Measurements from ENCODE around the gene UVSSA.
"Not testable (repeated sequence)": the region's sequence is repeated elsewhere in the genome, so short reads cannot be mapped to it uniquely, and the experiment has no call there.

Gene UVSSA

DNA sequence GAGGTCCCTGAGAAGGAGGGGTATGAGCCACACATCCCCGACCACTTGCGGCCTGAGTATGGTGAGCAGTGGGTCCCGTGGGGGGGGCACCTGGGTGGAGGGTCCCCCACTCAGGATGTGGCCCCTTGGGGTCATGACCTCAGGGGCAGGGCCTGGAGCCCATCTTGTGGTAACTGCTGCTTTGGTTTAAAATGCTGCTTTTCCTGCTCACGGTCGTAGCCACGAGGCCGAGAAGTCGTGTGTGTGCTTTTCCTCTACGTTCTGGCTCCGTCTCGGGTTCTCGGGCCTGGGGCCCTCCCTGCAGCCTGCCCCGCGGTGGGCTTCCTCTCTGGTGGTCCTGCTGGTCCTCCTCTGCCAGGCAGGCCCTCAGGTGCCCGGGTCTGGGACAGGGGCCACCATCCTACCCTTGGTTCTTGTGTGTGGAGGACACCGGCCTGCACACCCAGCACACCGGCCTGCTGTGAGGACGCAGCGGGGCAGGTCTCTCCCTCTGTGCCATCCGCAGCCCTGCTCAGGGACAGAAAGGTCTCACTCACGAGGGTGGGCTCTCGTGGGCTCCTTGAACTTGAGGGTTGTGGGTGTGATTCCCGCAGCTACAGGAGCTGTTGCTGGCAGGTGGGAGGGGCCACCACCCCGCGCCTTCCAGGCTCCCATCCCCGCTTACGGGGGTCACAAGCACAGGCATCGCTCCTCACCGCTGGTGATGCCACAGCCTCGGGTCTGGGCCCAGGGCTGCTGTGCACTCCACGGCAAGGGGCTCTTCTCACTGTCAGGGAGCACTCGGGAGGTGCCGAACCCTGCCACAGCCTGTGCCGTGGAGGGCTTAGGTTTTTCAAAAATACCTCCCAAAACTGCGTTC, 19.6 kb downstream of the UVSSA start:
- H3K27me3 ChIP-seq (ENCODE audit: control insufficient read depth, insufficient read depth, low read length) = no peaks in the 10 kb centered on the region
- no peaks in the 10 kb centered on the region for H3K4me1 ChIP-seq (ENCODE audit: control insufficient read depth, insufficient read depth, low read length)
- H3K9ac ChIP-seq (ENCODE audit: low read depth, low read length) = no peak overlapping the region
- H3K4me3 ChIP-seq (ENCODE audit: low read depth, low read length) = no peak overlapping the region
- H3K9me3 ChIP-seq (ENCODE audit: control insufficient read depth, insufficient read depth, low read length) = no peaks in the 10 kb centered on the region
- H3K36me3 ChIP-seq (ENCODE audit: control insufficient read depth, insufficient read depth, low read length) = peaks cover 9% of the 10 kb centered on the region

DNA sequence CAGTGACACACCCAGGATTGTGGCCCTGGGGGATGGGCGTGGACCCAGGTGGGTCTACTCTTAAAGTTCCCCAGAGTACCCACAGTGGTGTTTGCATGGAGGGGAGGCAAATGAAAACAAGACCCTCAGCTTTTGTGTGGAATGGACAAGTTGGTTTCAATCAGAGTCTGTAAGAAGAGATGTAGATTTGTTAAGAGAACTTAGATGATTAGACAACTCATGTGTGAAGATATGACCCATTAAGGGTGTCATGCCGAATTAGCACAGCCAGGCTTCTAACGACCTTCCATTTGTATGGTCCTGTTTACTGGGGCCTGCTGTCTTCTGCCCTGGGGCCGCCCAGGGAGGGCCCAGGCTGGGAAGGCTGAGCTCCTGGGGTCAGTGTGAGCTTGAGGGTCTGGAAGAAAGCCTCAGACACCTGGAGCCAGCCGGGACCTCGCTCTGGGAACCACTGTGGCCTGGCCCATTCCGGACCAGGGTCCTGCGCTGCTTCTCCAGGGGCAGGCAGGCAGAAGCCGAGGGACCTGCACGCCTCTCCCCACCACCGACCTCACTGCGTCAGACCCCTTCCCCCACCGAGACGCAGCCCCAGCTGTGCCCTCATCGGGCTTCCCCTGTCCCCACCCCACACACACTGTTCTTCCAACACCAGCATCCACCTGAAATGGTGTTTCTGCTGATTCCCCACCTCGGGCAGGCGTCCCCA, 20.4 kb downstream of the UVSSA start:
- Histone ChIP-seq H3K27me3 (ENCODE audit: control insufficient read depth, insufficient read depth, low read length) (no peaks in the 10 kb centered on the region), H3K36me3 (ENCODE audit: control insufficient read depth, insufficient read depth, low read length) (peaks cover 12% of the 10 kb centered on the region), H3K4me1 (ENCODE audit: control insufficient read depth, insufficient read depth, low read length) (no peaks in the 10 kb centered on the region), H3K4me3 (ENCODE audit: low read depth, low read length) (no peak overlapping the region), H3K9ac (ENCODE audit: low read depth, low read length) (no peak overlapping the region), H3K9me3 (ENCODE audit: control insufficient read depth, insufficient read depth, low read length) (no peaks in the 10 kb centered on the region)

DNA sequence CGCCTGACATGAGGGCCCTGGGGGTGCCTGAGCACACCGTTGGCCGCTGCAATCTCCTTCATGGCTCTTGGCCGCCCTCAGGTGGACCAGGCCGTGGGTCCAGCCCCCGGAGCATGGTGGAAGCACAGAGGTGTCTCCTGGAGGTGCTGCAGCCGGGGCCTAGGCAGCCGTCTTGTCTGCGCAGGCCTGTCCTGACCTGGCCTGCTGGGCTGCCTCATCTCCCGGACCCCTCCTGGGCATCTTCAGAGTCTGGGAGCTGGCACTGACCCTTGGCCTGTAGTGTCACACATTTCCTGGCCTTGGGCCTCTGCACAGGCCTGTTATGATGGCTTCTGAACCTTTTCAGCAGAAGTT, 20.9 kb downstream of the UVSSA start:
- Histone ChIP-seq H3K27me3 (ENCODE audit: control insufficient read depth, insufficient read depth, low read length) (no peaks in the 10 kb centered on the region), H3K9me3 (ENCODE audit: control insufficient read depth, insufficient read depth, low read length) (no peaks in the 10 kb centered on the region), H3K9ac (ENCODE audit: low read depth, low read length) (no peak overlapping the region), H3K4me1 (ENCODE audit: control insufficient read depth, insufficient read depth, low read length) (no peaks in the 10 kb centered on the region), H3K36me3 (ENCODE audit: control insufficient read depth, insufficient read depth, low read length) (peaks cover 10% of the 10 kb centered on the region), H3K4me3 (ENCODE audit: low read depth, low read length) (no peak overlapping the region)

DNA sequence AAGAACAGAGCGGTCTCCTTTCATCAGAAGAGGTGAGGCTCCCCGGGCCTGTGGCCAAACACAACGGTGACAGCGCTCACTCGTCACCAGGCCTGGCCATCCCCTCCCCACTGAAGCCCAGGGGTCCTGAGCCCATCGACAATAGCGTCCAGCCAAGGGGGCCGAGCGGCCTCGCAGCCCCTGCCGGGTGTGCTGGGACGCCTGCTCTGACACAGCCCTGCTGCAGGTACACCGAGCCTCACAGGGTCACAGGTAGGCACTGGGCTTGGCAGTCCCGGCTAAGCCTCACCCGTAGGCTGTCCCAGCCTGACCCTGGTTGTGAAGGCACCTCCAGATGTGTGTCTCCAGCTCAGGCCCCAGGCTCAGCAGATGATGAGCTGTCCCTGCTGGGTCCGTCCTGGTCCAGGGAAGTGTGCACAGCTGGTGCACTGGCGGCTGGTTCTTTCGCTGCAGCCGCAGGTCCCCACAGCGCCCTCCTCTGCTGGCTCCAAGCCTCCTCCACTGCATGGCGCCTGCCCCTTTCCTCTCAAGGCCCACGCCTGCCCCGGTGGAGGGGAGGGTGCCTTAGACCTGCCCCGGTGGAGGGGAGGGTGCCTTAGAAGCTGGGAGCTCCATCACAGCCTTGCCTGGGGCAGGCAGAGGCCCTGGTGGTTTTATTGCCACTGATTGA, 21.5 kb downstream of the UVSSA start:
- no peaks in the 10 kb centered on the region for H3K4me1 ChIP-seq (ENCODE audit: control insufficient read depth, insufficient read depth, low read length)

GRCh38 chr4:1369091-1369450, 22.1 kb downstream of the UVSSA start:
- Histone ChIP-seq H3K27me3 (ENCODE audit: control insufficient read depth, insufficient read depth, low read length) (no peaks in the 10 kb centered on the region), H3K9ac (ENCODE audit: low read depth, low read length) (no peak overlapping the region), H3K4me1 (ENCODE audit: control insufficient read depth, insufficient read depth, low read length) (no peaks in the 10 kb centered on the region), H3K9me3 (ENCODE audit: control insufficient read depth, insufficient read depth, low read length) (no peaks in the 10 kb centered on the region), H3K36me3 (ENCODE audit: control insufficient read depth, insufficient read depth, low read length) (peaks cover 10% of the 10 kb centered on the region), H3K4me3 (ENCODE audit: low read depth, low read length) (no peak overlapping the region)

More for the DNA sequence above, 21.5 kb downstream of the UVSSA start:
- H3K36me3 ChIP-seq (ENCODE audit: control insufficient read depth, insufficient read depth, low read length) = peaks cover 10% of the 10 kb centered on the region
- H3K4me3 ChIP-seq (ENCODE audit: low read depth, low read length) = no peak overlapping the region
- no peaks in the 10 kb centered on the region for H3K9me3 ChIP-seq (ENCODE audit: control insufficient read depth, insufficient read depth, low read length)
- no peaks in the 10 kb centered on the region for H3K27me3 ChIP-seq (ENCODE audit: control insufficient read depth, insufficient read depth, low read length)
- no peak overlapping the region for H3K9ac ChIP-seq (ENCODE audit: low read depth, low read length)

DNA sequence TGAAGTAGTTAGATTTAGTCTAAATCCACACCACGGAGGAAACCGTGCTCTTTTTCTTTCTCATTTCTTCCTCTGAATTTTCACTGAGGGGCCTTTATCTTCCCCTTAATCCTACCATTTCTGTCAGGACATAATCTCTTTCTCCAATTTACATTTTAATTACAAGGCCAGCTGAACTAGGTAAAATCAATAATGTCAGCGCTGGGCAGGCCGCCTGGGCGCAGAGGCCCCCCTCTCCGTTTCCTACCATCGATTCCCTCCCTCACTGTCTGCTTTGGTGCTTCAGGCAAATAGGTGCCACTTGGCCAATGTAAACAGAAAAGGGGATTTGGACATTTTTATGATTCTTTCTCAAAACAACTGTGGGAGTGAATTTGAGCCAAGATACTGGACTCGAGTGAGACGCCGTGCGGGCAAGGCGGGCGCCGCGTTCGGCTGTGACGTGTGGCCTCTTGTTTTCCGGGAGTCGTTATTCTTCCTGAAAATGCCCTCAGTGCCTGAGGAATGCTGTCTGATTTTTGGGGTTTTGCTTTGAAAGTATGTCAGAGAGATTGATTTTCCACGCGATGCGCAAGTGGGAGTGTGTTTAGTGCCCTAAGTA, 22.6 kb downstream of the UVSSA start:
- Histone ChIP-seq H3K36me3 (ENCODE audit: control insufficient read depth, insufficient read depth, low read length) (peaks cover 10% of the 10 kb centered on the region), H3K27me3 (ENCODE audit: control insufficient read depth, insufficient read depth, low read length) (no peaks in the 10 kb centered on the region), H3K9ac (ENCODE audit: low read depth, low read length) (no peak overlapping the region), H3K4me1 (ENCODE audit: control insufficient read depth, insufficient read depth, low read length) (no peaks in the 10 kb centered on the region), H3K9me3 (ENCODE audit: control insufficient read depth, insufficient read depth, low read length) (no peaks in the 10 kb centered on the region), H3K4me3 (ENCODE audit: low read depth, low read length) (no peak overlapping the region)

DNA sequence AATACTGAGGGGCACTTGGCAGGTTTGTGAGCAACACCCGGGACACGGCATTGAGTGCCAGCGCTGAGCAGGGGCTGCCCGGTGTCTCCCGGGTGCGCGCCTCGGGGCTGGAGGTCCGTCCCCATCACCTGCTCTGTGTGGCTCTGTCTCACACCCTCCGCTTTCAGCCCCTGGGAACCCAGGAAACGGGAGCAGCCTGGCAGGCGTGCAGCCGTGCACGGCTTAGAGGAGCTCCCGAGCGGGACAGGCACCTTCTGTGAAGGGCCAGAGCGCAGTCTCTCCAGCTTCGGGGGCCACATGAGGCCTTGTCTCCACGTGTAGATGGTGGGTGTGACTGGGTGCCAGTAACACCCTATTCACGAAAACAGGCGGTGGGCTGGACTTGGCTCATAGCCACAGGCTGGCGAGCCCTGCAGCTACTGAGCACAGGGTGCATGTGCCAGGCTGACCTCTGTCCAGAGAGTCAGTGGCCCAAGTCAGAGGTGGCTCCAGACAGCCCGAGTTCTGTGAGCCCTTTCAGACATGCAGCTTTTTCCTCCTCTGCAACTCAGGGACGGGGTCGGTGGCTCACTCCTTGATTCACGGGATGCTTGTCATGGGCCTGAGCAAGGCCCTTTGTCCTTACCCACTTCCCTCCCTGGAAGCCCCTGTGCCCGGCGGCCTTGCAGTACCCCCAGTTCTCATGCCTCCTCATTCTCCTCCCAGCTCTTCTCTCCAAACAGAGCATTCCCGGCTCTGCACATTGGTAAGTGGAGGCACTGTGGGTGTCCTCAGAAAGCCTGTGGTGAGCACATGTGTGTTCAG, 23.5 kb downstream of the UVSSA start:
- no peak overlapping the region for H3K4me3 ChIP-seq (ENCODE audit: low read depth, low read length)
- H3K27me3 ChIP-seq (ENCODE audit: control insufficient read depth, insufficient read depth, low read length) = no peaks in the 10 kb centered on the region
- no peaks in the 10 kb centered on the region for H3K4me1 ChIP-seq (ENCODE audit: control insufficient read depth, insufficient read depth, low read length)
- H3K9ac ChIP-seq (ENCODE audit: low read depth, low read length) = no peak overlapping the region
- H3K36me3 ChIP-seq (ENCODE audit: control insufficient read depth, insufficient read depth, low read length) = peaks cover 12% of the 10 kb centered on the region
- no peaks in the 10 kb centered on the region for H3K9me3 ChIP-seq (ENCODE audit: control insufficient read depth, insufficient read depth, low read length)

DNA sequence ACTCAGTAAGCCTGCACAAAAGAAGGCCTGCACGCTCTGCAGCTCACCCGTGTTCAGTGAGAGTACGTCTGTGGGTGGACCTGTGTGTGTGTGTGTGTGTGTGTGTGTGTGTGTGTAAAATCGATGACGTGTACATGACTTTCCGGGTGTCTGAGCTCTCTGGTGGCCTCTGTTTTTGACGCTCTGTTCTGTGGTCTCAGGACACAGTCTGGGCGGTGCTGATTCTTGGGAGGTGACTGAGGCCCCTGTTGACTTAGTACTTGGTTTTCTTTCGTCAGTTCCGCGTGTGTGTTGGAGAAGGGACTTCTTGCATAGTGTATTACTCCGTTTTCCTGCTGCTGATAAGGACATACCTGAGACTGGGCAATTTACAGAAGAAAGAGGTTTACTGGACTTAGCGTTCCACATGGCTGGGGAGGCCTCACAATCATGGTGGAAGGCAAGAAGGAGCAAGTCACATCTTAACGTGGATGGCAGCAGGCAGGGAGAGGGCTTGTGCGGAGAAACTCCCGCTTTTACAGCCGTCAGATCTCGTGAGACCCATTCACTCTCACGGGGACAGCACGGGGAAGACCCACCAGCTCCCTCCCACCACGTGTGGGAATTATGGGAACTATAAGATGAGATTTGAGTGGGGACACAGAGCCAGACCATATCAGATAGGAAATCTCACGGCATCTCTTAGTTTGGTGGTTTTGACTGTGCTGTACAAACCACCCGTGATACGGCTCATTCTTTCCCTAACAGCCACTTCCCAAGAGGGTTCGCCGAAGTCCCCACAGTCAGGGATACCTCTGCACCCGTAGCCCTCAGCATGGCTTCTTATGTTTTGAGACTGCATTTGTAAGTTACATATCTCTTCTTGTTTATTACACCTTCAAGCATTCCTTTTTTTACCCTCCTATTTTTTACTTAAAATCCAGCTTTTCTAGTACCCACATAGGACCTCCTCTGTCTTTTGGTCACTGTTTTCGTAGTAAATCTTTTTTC, 24.5 kb downstream of the UVSSA start:
- no peaks in the 10 kb centered on the region for H3K4me1 ChIP-seq (ENCODE audit: control insufficient read depth, insufficient read depth, low read length)
- H3K4me3 ChIP-seq (ENCODE audit: low read depth, low read length) = no peak overlapping the region
- no peak overlapping the region for H3K9ac ChIP-seq (ENCODE audit: low read depth, low read length)
- H3K36me3 ChIP-seq (ENCODE audit: control insufficient read depth, insufficient read depth, low read length) = peaks cover 15% of the 10 kb centered on the region
- no peaks in the 10 kb centered on the region for H3K9me3 ChIP-seq (ENCODE audit: control insufficient read depth, insufficient read depth, low read length)
- H3K27me3 ChIP-seq (ENCODE audit: control insufficient read depth, insufficient read depth, low read length) = no peaks in the 10 kb centered on the region

DNA sequence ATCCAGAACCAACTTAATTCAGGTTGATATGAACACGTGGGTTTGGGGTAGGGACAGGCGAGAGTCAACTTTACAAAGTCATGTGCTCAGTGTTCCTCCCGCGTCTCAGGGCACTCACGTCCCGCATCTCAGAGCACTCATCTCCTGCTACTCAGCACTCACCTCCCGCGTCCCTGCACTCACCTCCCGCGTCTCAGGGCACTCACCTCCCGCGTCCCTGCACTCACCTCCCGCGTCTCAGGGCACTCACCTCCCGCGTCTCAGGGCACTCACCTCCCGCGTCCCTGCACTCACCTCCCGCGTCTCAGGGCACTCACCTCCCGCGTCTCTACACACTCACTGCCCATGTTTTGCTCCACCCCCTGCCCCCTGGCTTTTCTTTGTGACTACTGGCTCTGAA, 25.6 kb downstream of the UVSSA start:
- H3K9ac ChIP-seq (ENCODE audit: low read depth, low read length); H3K4me3 ChIP-seq (ENCODE audit: low read depth, low read length); H3K27me3 ChIP-seq (ENCODE audit: control insufficient read depth, insufficient read depth, low read length); H3K9me3 ChIP-seq (ENCODE audit: control insufficient read depth, insufficient read depth, low read length); H3K4me1 ChIP-seq (ENCODE audit: control insufficient read depth, insufficient read depth, low read length): not testable (repeated sequence)
- H3K36me3 ChIP-seq (ENCODE audit: control insufficient read depth, insufficient read depth, low read length) = peaks cover 19% of the 10 kb centered on the region

DNA sequence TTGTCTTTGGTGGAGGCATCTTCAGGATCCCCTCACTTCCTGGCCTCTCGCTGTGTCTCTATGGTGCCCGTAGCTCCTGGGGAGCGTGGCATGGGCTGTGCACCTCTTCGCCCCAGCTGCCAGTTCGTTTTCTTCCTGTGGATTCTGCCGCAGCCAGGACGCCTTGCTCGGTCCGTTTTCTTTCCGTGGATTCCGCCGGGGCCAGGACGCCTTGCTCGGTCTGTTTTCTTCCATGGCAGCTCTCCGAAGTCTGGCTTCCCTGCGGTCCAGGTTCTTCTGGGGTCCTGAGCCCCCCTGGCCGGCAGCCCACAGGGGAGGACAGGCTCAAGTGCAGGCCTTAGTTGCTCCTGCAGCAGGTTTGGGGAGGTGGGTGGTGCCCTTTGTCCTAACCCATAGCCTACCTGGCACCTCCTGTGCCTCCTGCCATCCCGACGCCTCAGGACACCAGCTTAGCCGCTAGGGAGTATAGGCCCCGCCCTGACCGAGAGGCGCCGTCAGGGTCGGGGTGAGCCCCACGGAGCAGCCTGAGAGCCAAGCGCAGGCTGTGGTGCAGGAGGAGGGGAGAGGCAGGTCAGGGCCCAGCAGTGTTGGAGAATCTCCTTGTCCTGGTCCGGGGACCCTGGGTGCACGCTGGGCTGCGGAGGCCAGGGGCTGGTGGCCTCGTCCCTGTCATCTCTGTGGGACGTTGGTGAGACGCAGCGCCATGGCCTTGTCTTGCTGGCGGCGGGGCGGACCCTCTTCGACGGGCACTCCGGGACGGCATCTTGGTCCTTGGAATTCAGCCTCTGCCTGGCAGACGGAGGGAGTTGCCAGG, 27.1 kb downstream of the UVSSA start:
- H3K9me3 ChIP-seq (ENCODE audit: control insufficient read depth, insufficient read depth, low read length) = no peaks in the 10 kb centered on the region
- no peak overlapping the region for H3K4me3 ChIP-seq (ENCODE audit: low read depth, low read length)
- no peaks in the 10 kb centered on the region for H3K27me3 ChIP-seq (ENCODE audit: control insufficient read depth, insufficient read depth, low read length)
- H3K4me1 ChIP-seq (ENCODE audit: control insufficient read depth, insufficient read depth, low read length) = no peaks in the 10 kb centered on the region
- no peak overlapping the region for H3K9ac ChIP-seq (ENCODE audit: low read depth, low read length)
- peaks cover 18% of the 10 kb centered on the region for H3K36me3 ChIP-seq (ENCODE audit: control insufficient read depth, insufficient read depth, low read length)
